ENCODE measurements around the gene ZBTB43.
"Not testable (repeated sequence)": the region's sequence is repeated elsewhere in the genome, so short reads cannot be mapped to it uniquely, and the experiment has no call there.

DNA sequence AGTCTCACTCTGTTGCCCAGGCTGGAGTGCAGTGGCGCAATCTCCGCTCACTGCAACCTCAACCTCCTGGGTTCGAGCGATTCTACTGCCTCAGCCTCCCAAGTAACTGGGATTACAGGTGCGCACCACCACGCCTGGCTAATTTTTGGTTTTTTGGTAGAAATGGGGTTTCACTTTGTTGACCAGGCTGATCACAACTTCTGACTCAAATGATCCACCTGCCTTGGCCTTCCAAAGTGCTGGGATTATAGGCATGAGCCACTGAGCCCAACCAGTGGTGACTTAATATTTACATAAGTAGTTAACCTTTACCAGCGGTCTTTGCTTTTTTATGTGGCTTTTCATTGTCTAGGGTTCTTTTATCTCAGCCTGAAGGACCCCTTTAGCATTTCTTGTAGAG, 19.2 kb downstream of the ZBTB43 start:
- not testable (repeated sequence) for TF ChIP-seq EP300, POLR2A (IDR thresholded peaks at IDR 0.05)
- TF ChIP-seq, protein P1, sequence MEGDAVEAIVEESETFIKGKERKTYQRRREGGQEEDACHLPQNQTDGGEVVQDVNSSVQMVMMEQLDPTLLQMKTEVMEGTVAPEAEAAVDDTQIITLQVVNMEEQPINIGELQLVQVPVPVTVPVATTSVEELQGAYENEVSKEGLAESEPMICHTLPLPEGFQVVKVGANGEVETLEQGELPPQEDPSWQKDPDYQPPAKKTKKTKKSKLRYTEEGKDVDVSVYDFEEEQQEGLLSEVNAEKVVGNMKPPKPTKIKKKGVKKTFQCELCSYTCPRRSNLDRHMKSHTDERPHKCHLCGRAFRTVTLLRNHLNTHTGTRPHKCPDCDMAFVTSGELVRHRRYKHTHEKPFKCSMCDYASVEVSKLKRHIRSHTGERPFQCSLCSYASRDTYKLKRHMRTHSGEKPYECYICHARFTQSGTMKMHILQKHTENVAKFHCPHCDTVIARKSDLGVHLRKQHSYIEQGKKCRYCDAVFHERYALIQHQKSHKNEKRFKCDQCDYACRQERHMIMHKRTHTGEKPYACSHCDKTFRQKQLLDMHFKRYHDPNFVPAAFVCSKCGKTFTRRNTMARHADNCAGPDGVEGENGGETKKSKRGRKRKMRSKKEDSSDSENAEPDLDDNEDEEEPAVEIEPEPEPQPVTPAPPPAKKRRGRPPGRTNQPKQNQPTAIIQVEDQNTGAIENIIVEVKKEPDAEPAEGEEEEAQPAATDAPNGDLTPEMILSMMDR (IDR thresholded peaks at IDR 0.05), result not testable (repeated sequence)
